GM19397 (cell line): ENCODE results near the gene SLC12A7.
"Not testable (repeated sequence)": the region's sequence is repeated elsewhere in the genome, so short reads cannot be mapped to it uniquely, and the experiment has no call there.

Experiments
- ATAC-seq: cut with Tn5 transposase; IDR thresholded peaks from one replicate; pipeline ENCODE4 v1.9.1; 2021; ENCODE audit warnings: mild to moderate bottlenecking, moderate library complexity; ENCODE audit not compliant: unreplicated experiment

SLC12A7 gene

DNA sequence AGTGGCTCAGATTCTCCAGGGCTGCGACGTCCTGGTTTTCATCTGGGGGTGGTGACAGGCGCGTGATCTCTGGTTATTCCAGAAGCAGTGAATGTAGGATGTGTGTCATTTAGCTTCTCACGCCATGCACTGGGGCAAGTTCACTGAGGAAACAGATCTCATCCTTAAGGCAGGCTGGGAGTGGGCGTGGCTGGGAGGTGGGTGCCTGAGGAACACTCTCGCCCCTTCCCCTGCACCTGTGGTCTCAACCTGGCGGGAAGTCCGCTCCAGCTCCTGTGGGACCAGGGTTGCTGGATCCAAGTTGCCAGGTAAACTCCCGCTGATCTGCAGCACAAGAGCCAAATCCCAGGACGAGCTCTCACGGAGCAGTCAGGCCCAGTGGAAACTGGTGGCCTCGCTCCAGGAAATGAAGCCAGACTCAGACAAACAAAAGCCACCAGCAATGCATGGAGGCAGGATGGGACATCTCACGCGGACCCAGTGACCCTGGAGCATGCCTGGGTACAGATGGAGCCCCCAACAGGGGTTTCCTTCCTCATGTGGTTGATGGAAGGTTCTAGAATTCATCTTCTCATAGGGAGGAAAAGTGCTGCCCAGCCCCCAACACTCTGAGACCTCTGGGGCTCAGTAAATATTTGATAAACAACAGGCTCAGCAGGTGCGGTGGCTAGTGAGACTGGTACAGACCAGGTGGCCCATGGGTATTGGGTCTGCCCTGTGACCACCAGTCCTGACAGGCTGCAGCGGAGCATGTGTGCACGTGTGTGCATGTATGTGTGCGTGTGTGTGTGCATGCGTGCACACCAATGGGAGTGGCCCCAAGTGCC, 16.3 kb upstream of the SLC12A7 start:
- no peak for ATAC-seq

DNA sequence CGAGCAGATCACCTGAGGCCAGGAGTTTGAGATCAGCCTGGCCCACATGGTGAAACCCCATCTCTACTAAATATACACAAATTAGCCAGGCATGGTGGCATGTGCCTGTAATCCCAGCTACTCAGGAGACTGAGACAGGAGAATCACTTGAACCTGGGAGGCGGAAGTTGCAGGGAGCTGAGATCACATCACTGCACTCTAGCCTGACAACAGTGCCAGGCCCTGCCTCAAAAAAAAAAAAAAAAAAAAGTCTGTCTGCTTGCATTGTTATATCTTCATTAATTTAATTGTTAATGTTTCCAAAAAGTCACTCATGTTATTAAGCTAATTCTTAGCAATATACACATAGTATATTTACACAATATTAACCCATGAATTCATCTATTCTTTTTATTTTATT, 13.8 kb upstream of the SLC12A7 start:
- ATAC-seq, result not testable (repeated sequence)

DNA sequence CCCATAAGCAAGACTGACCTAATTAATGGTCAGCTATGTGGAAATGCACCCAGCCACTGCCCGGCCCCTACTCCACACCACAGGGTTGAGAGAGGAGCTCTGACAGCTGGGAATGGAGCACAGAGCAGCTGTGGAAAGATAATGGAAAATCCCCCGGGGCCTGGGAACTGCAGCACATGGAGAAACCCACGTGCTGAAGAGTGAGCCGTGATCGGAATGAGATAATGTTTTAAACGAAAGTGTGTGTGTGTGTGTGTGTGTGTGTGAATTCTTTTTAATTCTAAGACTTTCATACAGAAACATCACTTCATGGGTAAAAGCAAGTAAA, 13.1 kb upstream of the SLC12A7 start:
- no peak for ATAC-seq

DNA sequence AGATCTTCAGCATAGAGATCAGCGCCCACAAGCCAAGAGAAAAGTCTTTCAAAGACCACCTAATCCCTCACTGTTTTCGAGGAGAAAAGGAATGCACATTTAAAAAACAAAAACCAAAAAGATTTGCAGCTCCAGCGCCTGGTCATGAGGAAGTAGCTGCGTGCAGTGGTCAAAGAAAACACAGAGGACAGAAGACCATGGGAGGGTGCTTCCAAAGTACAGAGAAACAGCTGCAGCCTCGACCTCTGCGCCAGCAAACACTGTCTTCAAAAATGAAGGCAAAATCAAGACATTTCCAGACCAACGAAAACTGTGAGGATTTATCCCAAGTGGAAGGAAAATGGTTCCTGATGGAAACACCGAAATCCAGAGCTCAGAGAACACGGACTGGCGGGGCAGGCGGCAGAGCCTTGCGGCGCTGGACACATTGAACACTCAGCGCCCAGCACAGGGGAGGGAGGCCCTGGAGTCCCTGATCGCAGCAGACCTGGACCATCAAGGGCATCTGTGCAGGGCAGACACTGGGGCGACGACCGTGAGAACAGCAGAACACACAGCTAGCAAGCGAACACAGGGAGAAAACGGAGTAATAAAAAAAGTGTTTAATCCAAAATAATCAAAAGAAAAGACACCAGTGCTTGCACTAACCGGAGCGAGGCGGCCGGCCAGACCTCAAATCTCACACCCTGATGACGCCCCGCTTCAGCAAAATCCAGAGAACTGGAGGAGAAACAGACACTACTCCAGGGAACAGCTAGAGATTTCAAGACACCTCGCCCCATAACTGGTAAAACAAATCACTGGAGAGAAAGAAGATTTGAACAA, 12.6 kb upstream of the SLC12A7 start:
- ATAC-seq, result no peak

- ATAC-seq, result no peak
These were observed 11.7 kb upstream of the SLC12A7 start for GRCh38 chr5:1123418-1124147.

GRCh38 chr5:1122511-1123294, 10.8 kb upstream of the SLC12A7 start:
- ATAC-seq, result no peak

DNA sequence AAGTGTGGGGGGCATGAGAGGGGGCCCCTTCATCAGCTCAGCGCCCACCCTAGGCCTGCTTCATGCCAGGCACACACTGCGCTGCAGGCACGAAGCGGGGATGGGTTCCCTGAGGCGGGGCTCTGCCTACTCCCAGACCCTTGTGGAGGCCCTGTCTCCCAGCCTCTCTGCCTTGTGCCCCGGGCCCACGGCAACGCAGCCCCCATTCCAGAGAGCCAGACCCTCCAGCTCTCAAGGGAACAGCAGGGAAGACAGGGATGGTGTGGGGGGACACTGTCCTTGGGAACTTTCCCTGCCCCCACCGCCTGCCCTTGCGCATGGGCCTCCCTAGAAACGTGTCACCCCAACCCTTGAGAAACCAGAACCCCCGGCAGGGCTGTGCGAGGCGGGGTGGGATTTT, 10.0 kb upstream of the SLC12A7 start:
- no peak for ATAC-seq

DNA sequence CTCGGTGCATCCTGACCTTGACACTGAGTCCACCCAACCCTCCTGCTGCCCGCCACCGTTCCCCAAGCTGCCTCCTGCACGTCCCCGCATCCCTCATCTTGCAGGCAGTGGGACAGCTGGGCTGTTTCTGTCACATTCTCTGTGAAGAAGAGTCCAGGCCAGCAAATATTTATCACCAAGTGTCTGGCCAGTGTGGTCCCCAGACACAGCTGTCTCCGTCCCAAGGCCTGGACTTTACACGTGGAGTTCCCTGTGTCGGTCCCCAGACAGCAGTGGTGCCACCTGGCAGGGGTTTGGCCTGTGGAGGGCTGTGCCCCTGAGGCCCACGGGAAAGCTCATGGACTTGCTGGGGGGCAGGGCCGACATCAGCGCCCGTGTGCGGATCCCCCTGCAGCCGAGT, 9.2 kb upstream of the SLC12A7 start:
- no peak for ATAC-seq

- ATAC-seq, result no peak
These were observed 8.6 kb upstream of the SLC12A7 start for GRCh38 chr5:1120236-1120999.

DNA sequence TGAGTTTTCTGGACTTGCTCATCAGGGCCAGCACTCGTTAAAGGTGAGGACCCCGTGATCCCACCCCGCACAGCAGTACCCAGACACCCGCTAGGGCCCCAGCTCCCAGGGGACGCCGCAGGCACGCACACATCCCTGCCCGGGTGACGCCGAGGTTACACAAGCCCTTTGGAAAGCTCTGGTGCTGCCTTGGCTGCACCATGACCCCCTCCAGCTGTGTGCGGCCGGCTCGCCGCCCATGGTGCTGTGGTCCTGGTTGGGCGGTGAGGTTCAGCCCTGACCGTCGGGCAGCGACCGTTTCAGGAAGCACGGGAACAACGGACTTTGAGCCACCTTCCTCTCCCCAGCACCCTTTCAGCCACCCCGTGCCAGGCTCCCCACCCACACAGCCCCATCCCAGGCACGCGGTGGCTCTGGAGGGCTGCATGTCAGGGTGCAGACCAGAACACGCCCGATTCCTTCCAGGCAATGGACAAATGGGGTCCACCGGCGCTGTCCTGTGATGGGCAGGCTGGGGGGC, 7.5 kb upstream of the SLC12A7 start:
- no peak for ATAC-seq

GRCh38 chr5:1118738-1119137, 6.9 kb upstream of the SLC12A7 start:
- no peak for ATAC-seq

DNA sequence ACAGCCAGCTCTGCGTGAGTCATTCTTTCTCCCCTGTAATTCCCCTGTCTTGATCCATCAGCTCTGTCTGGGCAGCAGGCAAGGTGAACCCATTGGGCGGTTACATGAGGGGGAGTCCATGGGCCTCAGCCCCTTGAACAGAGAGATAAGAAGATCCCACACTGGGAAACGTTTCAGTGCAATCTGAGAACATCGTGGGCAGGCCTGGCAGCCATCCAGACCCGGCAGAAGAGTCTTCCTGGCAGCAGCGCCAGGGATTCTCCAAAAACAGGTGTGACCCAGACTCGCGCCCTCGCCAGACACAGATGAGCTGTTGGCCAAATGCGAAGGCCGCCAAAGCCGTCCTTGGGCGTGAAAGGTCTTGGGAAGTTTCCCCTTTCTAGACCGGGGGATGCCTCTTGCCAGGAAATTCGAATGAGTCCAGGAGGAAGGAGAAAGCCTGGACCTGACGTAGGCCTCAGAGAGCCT, 6.4 kb upstream of the SLC12A7 start:
- ATAC-seq, result no peak

DNA sequence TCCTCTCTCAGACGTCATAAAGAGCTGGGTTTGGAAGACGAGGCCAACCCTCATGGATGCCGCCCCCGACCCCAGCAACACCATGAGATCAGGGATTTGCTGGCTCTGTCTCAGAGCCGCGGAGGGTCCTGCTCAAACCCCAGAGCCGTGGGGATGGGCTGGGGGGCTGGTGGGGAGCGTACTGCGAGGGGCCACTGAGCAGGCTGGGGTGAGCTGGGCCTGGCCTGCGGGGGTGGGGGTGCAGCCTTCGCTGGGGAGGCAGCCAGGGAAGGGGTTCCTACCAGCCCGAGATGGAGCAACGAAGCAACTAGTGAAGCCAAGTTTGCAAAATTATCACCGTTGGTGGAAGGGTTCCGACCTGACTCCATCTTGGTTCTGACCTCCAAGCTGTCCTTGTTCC, 5.1 kb upstream of the SLC12A7 start:
- ATAC-seq, result no peak

DNA sequence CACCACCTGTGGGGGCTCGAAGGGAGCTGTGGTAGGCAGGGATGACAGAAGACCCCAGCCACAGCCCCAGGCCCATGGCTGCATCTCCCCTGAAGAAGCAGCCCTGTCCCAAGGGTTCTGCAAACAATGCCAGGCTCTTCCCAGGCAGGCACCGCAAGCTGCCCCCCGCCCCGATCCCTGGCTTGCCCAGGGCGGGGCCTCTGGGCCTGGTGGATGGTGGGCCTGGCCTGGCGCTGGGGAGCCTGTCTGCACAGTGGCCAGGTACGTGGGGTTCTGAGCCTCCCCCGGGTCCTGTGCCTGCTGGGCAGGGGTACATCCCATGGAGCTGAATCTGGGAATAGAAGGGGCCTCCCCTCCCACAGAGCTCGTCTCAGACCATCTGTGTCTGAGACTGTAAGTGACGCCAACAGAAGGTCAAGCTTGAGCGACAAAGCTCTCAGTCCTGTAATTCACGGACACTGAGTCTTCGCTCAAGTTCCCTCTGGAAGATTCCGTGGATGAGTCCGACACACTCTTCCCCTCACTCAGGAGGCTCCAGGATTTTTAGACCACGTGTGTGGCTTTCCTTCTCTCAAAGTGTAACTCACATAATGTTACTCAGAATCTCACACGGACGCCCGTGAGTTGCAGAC, 4.4 kb upstream of the SLC12A7 start:
- no peak for ATAC-seq

GRCh38 chr5:1115123-1115815, 3.4 kb upstream of the SLC12A7 start:
- no peak for ATAC-seq

GRCh38 chr5:1113805-1114586, 2.1 kb upstream of the SLC12A7 start:
- ATAC-seq, result no peak

- ATAC-seq, result no peak
These were observed 1.4 kb upstream of the SLC12A7 start for GRCh38 chr5:1113332-1113690.
